NCI-H526 (cell line): ENCODE results near the gene GABARAP.

Source experiments
- DNase-seq, 2 experiments: peaks; one replicate each; lab custom pipeline; 2025; lab: John Stamatoyannopoulos, UW

Gene GABARAP

GRCh38 chr17:7239091-7240027 lies 2.9 kb downstream of the GABARAP start, which contains the start of gene PHF23:
Gene PHF23 (minus strand): TSS chr17:7239457. CDS start chr17:7239279, 178 bp downstream.
- peak; percentile 97 to 98 for DNase-seq

- peak in 1 of 2 experiments; percentile 41 for DNase-seq
Observed at GRCh38 chr17:7238420-7239090, 3.7 kb downstream of the GABARAP start.

GRCh38 chr17:7237761-7238419 lies 4.4 kb downstream of the GABARAP start:
- peak in 1 of 2 experiments; percentile 61 for DNase-seq

- DNase-seq, result no peak
Observed at GRCh38 chr17:7237266-7237760, 4.9 kb downstream of the GABARAP start.

GRCh38 chr17:7236808-7237207 lies 5.4 kb downstream of the GABARAP start:
- DNase-seq, result no peak

GRCh38 chr17:7235693-7236665 lies 6.3 kb downstream of the GABARAP start:
- DNase-seq, result no peak

GRCh38 chr17:7234083-7234951 lies 7.9 kb downstream of the GABARAP start, which contains the start of gene DVL2:
Gene DVL2 (minus strand): TSS chr17:7234517. CDS start chr17:7234262, 255 bp downstream.
- DNase-seq, result peak; percentile 67 to 91

GRCh38 chr17:7233701-7234082 lies 8.6 kb downstream of the GABARAP start:
- DNase-seq, result no peak

- no peak for DNase-seq
Observed at GRCh38 chr17:7232114-7232513, 10.1 kb downstream of the GABARAP start.

- DNase-seq, result no peak
Observed at GRCh38 chr17:7229504-7229903, 12.7 kb downstream of the GABARAP start.

- no peak for DNase-seq
Observed at GRCh38 chr17:7228920-7229319, 13.3 kb downstream of the GABARAP start.

GRCh38 chr17:7226721-7227710 lies 15.2 kb downstream of the GABARAP start:
- DNase-seq, result no peak

GRCh38 chr17:7225711-7226331 lies 16.4 kb downstream of the GABARAP start:
- no peak for DNase-seq

- DNase-seq, result no peak
Observed at GRCh38 chr17:7224661-7225111, 17.6 kb downstream of the GABARAP start.

GRCh38 chr17:7224110-7224509 lies 18.1 kb downstream of the GABARAP start:
- DNase-seq, result no peak

- DNase-seq, result no peak
Observed at GRCh38 chr17:7223375-7223774, 18.9 kb downstream of the GABARAP start.

GRCh38 chr17:7222972-7223292 lies 19.3 kb downstream of the GABARAP start:
- DNase-seq, result peak in 1 of 2 experiments; percentile 22
